ENCODE data around the gene SCUBE3. TPM values are rescaled to one million over a fixed set of nuclear protein-coding genes. Genes with fewer than 3 reads are reported as not detected.

Gene SCUBE3
- total and polyA plus RNA-seq, 2 of the 13 experiments (the other 11 are each of a cell fraction or from before 2014, with no cell fraction given): not detected

DNA sequence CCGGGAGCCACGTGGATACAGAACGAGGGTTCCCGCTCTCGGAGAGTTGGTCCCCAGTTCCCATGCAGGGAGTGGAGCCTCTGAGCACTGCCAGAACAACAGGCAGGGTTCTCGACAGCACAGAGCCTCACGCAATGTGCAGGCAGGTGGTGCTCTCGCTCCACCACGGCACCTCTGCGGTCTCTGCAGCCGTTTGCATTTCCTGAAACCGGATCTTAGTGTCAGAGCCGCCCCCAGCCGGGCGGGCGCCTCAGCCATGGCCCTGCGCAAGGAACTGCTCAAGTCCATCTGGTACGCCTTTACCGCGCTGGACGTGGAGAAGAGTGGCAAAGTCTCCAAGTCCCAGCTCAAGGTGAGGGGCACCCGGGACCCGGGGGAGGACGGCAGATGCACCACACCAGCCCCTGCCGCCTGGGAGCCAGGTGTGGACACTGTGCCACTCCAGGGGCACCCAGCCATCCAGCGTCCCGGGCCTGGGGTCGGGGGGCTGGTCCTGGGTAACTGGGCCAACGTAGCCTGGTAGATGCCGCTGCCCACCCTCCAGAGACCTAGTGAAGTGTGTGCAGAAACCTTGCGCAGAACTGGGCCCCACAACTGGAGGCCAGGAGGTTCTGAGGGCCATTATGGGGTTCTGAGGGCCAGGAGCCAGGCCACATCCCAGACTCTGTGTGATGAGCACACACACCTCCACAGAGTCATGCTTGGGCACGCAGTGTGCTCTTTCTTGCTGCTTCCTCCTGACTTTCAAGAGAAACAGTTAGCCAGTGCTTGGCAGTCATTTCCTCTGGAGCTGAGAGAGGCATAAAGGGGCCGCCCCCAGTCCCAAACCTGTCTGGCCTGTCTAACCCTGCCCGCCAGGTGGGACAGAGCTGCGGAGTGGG, 84.1 kb downstream of the SCUBE3 start, which contains the start of gene DEF6 (continued):
- TF ChIP-seq LCORL (IDR thresholded peaks at IDR 0.05) (no peak), LCORL (CRISPR knock-in tag; IDR thresholded peaks at IDR 0.05) (peak; percentile 88), ZNF17 (CRISPR knock-in tag; IDR thresholded peaks at IDR 0.05) (no peak), RFXANK (CRISPR knock-in tag; IDR thresholded peaks at IDR 0.05) (0 out of 2 replicates have a peak, but pooled peaks have one; percentile 23), TMF1 (CRISPR knock-in tag; IDR thresholded peaks at IDR 0.05; ENCODE audit: low read depth) (peak; percentile 90; the same call in 1 of the 2 replicates), DNMT3B (CRISPR knock-in tag; conservative IDR thresholded peaks at IDR 0.05) (peak; percentile 93; the same call in 1 of the 2 replicates), GABPA (IDR thresholded peaks at IDR 0.05; ENCODE audit: low read depth, low read length) (no peak), GABPA (CRISPR knock-in tag; IDR thresholded peaks at IDR 0.05; ENCODE audit: low read depth) (peak; percentile 69), ZNF569 (CRISPR knock-in tag; IDR thresholded peaks at IDR 0.05; ENCODE audit: borderline replicate concordance) (peak; percentile 95; the same call in 1 of the 2 replicates), ZNF124 (CRISPR knock-in tag; IDR thresholded peaks at IDR 0.05) (no peak; the same call in 1 of the 2 replicates), TEAD3 (CRISPR knock-in tag; optimal IDR thresholded peaks at IDR 0.05; ENCODE audit: borderline replicate concordance) (peak; percentile 81), ZNF850 (CRISPR knock-in tag; conservative IDR thresholded peaks at IDR 0.05) (no peak), ERF (CRISPR knock-in tag; IDR thresholded peaks at IDR 0.05) (peak; percentile 91), ATRX (CRISPR knock-in tag; IDR thresholded peaks at IDR 0.05; ENCODE audit: borderline replicate concordance) (no peak), HMG20A (CRISPR knock-in tag; IDR thresholded peaks at IDR 0.05; ENCODE audit: borderline replicate concordance) (no peak), ZBTB38 (CRISPR knock-in tag; IDR thresholded peaks at IDR 0.05) (peak; percentile 82), ZNF616 (CRISPR knock-in tag; IDR thresholded peaks at IDR 0.05; ENCODE audit: low read depth) (no peak; the same call in 1 of the 2 replicates), ZNF562 (CRISPR knock-in tag; IDR thresholded peaks at IDR 0.05; ENCODE audit: borderline replicate concordance) (no peak), ZNF605 (CRISPR knock-in tag; IDR thresholded peaks at IDR 0.05) (peak; percentile 89), ZIK1 (CRISPR knock-in tag; IDR thresholded peaks at IDR 0.05; ENCODE audit: borderline replicate concordance, low read depth) (peak; percentile 71; the same call in 1 of the 2 replicates), RXRA (CRISPR knock-in tag; IDR thresholded peaks at IDR 0.05) (peak; percentile 75), POLR2AphosphoS5 (IDR thresholded peaks at IDR 0.05; ENCODE audit: low read depth, low read length) (peak; percentile 63)
- TF ChIP-seq, protein P1, sequence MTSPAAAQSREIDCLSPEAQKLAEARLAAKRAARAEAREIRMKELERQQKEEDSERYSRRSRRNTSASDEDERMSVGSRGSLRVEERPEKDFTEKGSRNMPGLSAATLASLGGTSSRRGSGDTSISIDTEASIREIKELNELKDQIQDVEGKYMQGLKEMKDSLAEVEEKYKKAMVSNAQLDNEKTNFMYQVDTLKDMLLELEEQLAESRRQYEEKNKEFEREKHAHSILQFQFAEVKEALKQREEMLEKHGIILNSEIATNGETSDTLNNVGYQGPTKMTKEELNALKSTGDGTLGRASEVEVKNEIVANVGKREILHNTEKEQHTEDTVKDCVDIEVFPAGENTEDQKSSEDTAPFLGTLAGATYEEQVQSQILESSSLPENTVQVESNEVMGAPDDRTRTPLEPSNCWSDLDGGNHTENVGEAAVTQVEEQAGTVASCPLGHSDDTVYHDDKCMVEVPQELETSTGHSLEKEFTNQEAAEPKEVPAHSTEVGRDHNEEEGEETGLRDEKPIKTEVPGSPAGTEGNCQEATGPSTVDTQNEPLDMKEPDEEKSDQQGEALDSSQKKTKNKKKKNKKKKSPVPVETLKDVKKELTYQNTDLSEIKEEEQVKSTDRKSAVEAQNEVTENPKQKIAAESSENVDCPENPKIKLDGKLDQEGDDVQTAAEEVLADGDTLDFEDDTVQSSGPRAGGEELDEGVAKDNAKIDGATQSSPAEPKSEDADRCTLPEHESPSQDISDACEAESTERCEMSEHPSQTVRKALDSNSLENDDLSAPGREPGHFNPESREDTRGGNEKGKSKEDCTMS (CRISPR knock-in tag; conservative IDR thresholded peaks at IDR 0.05): no peak
- TF ChIP-seq, protein P2, sequence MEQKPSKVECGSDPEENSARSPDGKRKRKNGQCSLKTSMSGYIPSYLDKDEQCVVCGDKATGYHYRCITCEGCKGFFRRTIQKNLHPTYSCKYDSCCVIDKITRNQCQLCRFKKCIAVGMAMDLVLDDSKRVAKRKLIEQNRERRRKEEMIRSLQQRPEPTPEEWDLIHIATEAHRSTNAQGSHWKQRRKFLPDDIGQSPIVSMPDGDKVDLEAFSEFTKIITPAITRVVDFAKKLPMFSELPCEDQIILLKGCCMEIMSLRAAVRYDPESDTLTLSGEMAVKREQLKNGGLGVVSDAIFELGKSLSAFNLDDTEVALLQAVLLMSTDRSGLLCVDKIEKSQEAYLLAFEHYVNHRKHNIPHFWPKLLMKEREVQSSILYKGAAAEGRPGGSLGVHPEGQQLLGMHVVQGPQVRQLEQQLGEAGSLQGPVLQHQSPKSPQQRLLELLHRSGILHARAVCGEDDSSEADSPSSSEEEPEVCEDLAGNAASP (CRISPR knock-in tag; IDR thresholded peaks at IDR 0.05; ENCODE audit: borderline replicate concordance): peak; percentile 61; the same call in 1 of the 2 replicates
- TF ChIP-seq, protein P3, sequence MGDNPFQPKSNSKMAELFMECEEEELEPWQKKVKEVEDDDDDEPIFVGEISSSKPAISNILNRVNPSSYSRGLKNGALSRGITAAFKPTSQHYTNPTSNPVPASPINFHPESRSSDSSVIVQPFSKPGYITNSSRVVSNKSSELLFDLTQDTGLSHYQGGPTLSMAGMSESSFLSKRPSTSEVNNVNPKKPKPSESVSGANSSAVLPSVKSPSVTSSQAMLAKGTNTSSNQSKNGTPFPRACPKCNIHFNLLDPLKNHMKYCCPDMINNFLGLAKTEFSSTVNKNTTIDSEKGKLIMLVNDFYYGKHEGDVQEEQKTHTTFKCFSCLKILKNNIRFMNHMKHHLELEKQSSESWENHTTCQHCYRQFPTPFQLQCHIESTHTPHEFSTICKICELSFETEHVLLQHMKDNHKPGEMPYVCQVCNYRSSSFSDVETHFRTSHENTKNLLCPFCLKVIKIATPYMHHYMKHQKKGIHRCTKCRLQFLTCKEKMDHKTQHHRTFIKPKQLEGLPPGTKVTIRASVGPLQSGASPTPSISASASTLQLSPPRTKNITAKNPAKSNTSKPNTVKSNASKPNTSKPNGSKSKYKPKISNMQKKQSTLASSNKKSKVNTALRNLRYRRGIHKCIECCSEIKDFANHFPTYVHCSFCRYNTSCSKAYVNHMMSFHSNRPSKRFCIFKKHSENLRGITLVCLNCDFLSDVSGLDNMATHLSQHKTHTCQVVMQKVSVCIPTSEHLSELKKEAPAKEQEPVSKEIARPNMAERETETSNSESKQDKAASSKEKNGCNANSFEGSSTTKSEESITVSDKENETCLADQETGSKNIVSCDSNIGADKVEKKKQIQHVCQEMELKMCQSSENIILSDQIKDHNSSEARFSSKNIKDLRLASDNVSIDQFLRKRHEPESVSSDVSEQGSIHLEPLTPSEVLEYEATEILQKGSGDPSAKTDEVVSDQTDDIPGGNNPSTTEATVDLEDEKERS (CRISPR knock-in tag; IDR thresholded peaks at IDR 0.05): no peak
